C4-2B (cell line): ENCODE results near the gene BTBD16.

ENCODE experiments used
- H3K27ac ChIP-seq: fragments of 450-650 bp; 2 replicates; pipeline ENCODE4 v1.5.1; 2017
- ZFX ChIP-seq: fragments of 450-650 bp; IDR thresholded peaks from 2 replicates; pipeline ENCODE4 v1.6.1; 2017
- TF ChIP-seq, protein P1 (sequence below): fragments of 450-650 bp; conservative IDR thresholded peaks from 2 replicates; pipeline ENCODE4 v1.5.1; 2017; ENCODE audit warnings: mild to moderate bottlenecking

The BTBD16 gene

GRCh38 chr10:122271076-122271475 is at the start of gene BTBD16:
Gene BTBD16, plus strand, starts transcription at chr10:122271296. Its CDS starts 3,786 bp downstream, at chr10:122275082.
- no peak within 1 kb of the TSS for H3K27ac ChIP-seq
- no peak for TF ChIP-seq ZFX
- TF ChIP-seq, protein P1, sequence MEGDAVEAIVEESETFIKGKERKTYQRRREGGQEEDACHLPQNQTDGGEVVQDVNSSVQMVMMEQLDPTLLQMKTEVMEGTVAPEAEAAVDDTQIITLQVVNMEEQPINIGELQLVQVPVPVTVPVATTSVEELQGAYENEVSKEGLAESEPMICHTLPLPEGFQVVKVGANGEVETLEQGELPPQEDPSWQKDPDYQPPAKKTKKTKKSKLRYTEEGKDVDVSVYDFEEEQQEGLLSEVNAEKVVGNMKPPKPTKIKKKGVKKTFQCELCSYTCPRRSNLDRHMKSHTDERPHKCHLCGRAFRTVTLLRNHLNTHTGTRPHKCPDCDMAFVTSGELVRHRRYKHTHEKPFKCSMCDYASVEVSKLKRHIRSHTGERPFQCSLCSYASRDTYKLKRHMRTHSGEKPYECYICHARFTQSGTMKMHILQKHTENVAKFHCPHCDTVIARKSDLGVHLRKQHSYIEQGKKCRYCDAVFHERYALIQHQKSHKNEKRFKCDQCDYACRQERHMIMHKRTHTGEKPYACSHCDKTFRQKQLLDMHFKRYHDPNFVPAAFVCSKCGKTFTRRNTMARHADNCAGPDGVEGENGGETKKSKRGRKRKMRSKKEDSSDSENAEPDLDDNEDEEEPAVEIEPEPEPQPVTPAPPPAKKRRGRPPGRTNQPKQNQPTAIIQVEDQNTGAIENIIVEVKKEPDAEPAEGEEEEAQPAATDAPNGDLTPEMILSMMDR, result no peak

- TF ChIP-seq, protein P1, result no peak
- no peak for TF ChIP-seq ZFX
- no peak overlapping the region for H3K27ac ChIP-seq
These were observed 49.1 kb upstream of the BTBD16 start for GRCh38 chr10:122221958-122222357.

DNA sequence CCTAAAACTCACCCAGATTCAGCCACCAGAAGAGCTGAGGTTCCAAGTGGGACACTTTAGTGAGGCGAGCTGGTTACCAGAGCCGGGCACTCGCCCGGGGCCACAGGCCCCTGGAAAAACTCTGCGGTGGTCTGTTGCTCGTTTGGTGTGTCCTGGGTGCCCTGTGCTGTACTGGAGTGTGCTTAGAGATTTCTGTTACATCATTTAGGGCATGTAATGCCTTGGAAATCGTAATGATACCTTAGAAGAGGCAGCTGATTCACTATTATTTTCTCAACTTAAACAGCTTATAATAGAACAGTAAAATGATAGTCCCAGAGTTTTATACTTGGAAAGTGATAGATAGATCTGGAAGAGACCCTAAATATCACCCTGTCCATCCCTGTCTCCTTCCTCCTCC is 48.5 kb upstream of the BTBD16 start:
- no peak for TF ChIP-seq ZFX
- TF ChIP-seq, protein P1, result no peak

GRCh38 chr10:122224159-122224558 is 46.9 kb upstream of the BTBD16 start:
- no peak overlapping the region for H3K27ac ChIP-seq
- TF ChIP-seq, protein P1, result no peak
- TF ChIP-seq ZFX, result no peak

More for the DNA sequence above, 48.5 kb upstream of the BTBD16 start:
- no peak overlapping the region for H3K27ac ChIP-seq

DNA sequence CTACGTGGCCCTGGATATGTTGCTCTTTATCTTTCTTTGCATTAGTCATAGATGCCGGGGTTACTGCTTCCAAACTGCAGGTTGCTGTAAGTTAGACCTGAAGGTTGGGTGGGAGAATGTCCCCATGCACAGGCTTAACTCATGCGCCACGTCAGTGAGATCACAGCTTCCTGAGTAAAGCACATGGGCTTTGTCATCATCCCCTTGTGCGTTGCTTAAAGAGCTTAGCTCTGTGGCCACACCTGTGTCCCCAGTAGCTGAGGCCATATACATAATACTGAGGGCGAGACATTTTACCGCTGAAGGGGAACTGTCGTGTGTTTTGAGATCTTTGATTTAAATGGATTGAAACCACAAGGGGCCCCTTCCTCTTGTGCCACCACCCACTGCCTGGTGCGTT is 45.8 kb upstream of the BTBD16 start:
- H3K27ac ChIP-seq, result no peak overlapping the region
- no peak for TF ChIP-seq ZFX
- TF ChIP-seq, protein P1, result no peak

DNA sequence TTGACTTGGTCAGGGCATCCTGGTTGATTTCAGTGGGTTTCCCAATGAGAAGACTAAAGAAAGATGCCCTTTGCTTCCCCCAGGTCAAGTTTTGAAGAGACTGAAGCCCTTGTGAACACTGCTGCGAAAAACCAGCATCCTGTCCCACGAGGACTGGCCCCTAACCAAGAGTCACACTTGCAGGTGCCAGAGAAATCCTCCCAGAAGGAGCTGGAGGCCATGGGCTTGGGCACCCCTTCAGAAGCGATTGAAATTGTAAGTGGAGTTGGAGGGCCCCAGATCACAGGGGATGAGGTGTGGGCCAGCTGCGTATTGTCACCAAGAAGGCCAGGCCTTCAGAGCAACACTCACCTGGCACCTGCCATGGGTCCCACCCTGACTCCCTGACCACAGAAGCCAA is 43.3 kb upstream of the BTBD16 start:
- no peak for TF ChIP-seq ZFX
- TF ChIP-seq, protein P1, result no peak

DNA sequence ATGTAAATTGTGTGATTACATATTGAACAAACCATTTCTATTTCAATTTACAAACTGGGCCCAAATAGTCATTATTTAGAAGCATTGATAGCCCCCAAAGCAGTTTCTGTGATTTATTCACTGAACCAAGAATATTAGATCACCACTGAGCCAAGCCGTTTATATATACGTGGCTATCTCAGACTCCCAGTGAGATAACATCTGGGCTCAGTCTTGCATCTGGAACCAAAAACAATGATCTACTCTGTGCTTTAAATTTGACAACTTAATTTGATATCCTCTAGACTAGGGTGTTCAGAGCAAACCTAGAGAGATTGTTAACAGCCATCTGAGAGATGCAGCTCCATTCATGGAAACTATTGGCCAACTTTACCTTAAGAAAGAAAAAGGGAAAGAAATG is 41.4 kb upstream of the BTBD16 start:
- TF ChIP-seq ZFX, result no peak
- TF ChIP-seq, protein P1, result no peak
- H3K27ac ChIP-seq, result no peak overlapping the region

More for the DNA sequence above, 43.3 kb upstream of the BTBD16 start:
- no peak overlapping the region for H3K27ac ChIP-seq
